CD4-positive, alpha-beta T cell treated with Interleukin-15 for 1 hour (primary cell): ENCODE measurements around the gene SLC51A.

Source experiments
- DNase-seq: peaks from one replicate; pipeline ENCODE4 v3.0.0-alpha.2; 2020

Gene SLC51A

GRCh38 chr3:196217307-196218154 lies 1.2 kb downstream of the SLC51A start:
- DNase-seq: no peak

DNA sequence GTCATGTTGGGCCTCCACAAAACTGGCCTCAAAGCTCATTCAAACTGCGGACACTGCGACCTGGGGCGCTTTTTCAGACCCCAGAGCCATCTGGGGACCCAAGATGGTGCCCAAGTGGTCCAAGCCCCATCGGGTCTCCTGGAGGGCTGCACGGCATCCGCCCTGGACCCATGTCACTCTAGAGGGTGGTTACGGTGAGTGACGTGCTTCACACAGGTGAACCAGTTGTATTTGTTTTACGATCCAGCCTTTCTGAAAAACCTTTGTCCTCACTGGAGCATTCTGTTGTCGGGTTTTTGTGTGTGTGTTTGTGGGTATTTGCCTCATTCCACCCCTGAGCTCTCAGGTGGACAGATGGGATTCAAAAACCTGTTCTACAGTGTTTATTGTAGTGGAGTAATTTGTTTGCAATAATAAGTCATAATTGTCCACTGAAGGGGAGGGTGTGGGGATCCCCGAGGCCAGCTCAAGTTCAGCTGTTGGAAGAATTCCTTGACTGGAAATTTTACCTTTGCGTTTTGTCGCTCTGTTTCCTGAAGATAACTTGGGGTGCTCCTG lies 1.9 kb downstream of the SLC51A start:
- DNase-seq: no peak

GRCh38 chr3:196219194-196219969 lies 3.0 kb downstream of the SLC51A start:
- DNase-seq: peak; percentile 74

- no peak for DNase-seq
Observed at GRCh38 chr3:196219970-196220311, 3.6 kb downstream of the SLC51A start.

DNA sequence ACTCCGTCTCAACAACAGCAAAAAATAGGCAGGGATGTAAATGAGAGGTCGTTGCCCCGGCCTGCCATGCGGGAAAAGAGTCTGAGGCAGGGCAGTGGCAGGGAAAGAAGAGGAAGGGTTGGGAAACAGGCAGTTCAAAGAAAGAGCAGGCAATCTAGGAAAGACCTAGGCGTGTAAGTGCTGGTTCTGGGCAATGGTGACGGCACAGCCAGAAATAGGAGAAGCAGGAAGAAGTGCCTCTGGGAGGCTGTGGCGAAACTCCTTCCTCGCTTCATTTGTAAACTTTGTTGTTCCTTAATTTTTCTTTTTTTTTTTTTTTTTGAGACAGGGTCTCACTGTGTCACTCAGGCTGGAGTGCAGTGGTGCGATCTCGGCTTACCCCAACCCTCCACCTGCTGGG lies 4.3 kb downstream of the SLC51A start:
- peak; percentile 47 for DNase-seq

GRCh38 chr3:196220991-196221390 lies 4.7 kb downstream of the SLC51A start:
- DNase-seq: no peak

DNA sequence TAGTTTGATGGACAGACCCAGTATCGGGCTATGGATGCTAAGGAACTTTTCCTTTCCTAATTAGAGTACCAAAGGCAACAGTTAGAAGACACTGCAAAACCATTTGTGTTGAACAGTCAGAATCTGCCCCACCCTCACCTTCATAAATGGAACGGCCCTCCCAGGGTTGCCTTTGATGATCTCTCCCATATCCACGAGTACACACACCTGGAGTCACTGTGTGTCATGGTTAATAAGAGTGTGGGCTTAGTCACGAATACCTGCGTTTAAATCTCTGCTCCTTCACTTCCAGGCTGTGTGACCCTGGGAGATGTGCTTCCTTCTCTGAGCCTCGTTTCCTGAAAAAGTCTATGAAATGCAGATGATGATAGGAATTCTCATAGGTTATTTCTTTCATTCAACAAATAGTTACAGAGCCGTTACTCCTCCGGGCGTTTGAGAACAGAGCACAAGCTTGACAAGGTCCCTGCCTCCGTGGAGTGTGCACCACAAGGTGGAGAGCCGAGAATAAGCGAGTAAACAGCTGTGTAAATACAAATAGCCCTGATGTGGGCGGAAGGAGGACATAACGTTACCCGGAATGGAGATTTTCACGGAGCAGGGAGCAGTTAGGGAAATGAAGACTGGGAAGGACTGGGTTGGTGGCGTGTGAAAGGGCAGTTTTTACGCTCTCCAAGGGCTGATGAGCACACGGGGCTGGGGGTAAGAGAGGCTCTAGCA lies 6.7 kb downstream of the SLC51A start:
- DNase-seq: no peak

DNA sequence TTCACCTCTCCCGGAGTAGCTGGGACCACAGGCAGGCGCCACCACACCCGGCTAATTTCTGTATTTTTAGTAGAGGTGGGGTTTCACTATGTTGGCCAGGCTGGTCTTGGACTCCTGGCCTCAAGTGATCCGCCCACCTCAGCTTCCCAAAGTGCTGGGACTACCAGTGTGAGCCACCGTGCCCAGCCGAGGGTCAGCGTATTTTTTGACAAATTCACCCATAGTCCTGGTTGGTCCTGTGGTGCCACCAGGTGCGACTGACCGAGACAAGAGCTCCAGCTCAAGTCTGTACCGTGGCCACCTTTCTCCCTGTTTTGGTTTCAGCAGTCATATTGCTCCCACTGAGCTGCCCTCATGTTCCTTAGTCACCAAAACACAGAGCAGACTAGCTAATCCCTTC lies 8.8 kb downstream of the SLC51A start:
- no peak for DNase-seq

DNA sequence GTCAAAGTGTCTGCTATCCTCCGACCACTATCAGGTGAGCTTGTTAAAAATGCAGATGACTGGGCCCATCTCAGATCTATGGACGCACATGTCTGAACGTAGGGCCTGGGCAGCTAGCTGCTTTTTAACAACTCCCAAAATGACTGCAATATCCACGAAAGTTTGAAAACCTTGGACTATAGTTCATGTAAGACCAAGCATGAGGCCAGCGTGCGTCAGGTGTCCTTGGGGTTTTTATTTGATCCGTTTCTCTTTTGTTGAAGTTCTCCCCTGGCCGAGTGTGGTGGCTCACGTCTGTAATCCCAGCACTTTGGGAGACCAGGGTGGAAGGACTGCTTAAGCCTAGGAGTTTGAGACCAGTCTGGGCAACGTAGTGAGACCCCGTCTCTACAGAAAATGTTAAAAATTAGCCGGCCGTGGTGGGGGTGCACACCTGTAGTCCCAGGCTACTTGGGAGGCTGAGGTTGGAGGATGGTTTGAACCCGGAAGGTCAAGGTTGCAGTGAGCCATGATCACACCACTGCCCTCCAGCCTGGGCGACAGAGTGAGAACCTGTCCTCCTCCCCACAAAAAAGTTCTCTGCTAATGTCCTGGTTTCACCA lies 9.5 kb downstream of the SLC51A start:
- DNase-seq: no peak

DNA sequence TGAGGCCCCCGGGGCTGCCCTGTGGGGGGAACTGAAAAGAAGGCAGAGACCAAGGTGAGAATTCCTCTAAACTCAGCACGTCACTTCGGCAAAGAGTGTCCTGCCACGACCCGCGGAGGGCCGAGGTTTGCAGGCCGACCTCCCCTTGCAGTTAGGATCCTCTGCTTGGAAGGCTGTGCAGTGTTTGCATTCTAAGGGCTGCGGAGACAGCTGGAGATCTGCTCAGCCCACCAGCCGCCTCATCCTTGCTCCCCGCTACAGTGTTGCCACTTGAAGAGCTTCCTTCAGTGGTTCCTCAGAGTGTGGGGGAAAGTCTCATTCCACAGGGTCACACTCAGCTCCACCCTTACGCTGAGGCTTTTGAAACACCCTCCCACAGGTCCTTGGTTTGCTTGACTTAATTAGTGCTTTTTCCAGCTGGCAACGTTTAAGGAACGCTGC lies 10.8 kb downstream of the SLC51A start:
- DNase-seq: no peak

DNA sequence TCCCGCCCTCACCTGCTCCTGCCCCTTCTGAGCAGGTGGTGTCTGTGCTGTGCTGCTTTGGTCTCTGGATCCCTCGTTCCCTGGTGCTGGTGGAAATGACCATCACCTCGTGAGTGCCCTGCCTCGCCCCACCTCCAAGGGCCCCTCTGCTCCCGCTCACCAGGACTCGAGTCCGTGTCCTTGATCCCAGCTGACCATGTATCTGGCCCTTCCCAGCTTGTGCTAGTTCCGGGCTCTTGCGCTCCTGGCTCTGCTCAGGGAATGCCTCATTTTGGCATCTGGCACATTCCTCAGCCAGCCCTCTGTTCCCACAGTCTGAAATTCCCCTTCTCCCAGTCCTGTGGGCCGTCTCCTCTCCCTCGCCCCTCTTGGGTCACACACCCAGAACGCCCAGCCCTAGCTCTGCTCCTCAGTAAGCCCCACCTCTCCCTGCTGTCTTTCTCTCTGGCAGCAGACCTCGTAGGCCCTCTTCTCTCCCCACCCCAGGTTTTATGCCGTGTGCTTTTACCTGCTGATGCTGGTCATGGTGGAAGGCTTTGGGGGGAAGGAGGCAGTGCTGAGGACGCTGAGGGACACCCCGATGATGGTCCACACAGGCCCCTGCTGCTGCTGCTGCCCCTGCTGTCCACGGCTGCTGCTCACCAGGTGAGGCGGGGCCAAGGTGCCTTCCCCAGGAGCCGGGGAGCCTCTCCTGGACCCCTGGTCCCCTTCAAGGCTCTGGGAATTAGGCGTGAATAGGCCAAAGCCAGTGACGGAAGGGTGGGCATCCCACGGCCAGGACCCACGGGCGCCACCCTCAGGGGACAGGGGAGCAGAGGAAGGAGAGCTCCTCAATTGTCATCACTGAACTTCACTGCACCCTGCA lies 11.5 kb downstream of the SLC51A start:
- no peak for DNase-seq

DNA sequence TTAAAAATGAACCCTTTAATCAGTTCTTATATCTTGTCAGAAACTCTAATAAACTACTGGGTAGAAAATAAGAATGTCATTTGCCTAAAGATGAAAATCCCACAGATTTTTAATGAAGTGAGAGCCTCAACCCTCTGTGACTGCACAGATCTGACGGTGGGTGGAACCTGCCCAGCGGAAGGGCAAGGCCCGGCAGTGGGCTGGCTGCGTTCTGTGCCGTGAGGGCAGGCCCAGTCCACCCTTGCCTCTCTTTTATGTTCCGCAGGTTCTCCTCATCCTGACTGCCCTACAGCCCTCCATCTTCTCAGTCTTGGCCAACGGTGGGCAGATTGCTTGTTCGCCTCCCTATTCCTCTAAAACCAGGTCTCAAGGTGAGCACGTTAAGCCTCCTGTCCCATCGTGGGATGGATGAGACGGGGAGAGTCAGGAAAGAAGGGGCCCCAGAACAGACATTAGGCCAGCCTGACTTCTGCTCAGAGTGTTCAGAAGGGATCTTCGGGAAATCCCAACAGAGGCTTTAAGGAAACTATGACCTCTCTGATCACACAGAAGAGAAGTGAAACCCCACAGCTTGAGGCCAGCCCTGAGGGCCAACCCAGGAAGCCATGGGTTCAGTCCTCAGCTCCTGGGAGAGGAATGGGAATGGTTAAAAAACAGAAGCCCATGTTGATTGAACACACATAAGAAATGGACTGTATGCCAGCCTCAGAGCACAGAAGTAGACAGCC lies 16.0 kb downstream of the SLC51A start:
- no peak for DNase-seq

GRCh38 chr3:196232882-196233251 lies 16.5 kb downstream of the SLC51A start:
- DNase-seq: no peak

DNA sequence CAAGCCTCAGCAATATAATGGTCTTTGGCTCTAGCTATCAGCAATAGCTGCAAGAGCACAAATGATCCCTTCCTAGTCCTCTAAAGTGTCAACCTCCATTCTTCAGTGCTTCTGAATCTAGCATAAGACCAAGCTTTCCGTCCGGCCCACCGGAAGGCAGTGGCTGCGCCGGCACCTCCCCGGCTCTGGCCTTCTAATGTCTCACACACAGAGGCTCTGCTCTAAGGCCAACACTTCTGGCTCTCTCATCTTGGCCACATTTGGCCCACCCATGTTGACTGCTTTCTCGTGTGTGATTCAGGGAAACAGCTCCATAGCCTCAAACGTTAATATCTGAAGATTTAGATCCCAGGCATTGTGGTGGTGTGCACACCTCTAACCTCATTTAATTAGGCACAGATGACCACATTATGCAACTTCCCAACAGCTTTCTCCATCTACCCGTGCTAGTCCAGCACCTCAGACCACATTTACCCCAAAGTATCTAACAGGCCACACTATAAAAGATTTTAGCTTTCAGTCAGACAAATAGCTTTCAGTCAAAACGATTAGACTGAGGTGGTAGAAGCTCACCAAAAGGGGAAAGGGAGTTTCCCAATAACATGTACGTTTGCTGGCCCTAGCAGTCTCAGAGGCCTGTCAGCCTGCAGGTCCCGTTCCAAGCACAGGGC lies 19.3 kb downstream of the SLC51A start:
- DNase-seq: no peak

- no peak for DNase-seq
Observed at GRCh38 chr3:196236223-196236622, 19.9 kb downstream of the SLC51A start.

- DNase-seq: no peak
Observed at GRCh38 chr3:196237203-196237602, 20.9 kb downstream of the SLC51A start.

DNA sequence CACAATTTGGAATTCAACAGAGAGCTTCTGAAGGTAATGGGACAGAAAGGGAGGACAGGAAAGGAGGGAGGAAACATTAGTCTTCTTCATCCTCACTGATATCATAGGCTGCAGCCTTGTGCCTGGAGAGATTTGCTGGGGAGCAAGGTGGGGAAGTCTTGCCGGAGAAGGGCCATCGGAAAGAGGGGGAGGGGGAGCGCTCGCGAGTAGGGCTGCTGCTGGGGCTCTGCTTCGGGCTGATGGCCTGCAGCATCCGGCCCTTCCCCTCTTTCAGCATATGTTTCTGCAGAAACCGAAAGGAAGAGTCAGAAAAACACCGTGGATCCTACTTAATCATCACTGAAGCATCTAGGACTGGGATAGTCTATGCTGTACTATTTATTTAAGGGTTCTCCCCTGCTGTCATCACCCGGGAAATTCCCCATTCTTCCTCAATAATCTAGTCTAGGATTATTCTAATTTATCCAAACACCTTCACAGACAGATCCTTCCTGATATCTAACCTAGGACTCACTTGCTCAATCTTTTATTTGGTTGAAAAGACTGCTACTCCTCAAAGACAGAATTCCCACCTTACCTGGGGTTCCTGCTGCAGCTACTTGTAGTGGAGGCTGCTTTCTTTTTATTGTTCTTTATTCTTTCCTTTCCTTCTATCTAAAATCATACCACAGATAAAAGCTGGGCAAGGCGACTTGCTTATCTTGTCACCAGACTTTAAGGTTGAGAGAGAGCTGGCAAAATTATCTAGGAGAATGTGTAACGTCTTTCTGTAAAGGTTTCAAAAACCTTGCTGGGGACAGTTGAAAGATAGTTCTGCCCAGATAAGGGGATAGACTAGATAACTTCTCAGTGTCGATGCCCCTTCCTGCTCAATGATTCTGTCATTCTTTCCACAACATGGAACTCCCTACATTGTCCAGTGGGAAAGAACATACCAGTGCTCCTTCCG lies 22.6 kb downstream of the SLC51A start:
- DNase-seq: no peak

DNA sequence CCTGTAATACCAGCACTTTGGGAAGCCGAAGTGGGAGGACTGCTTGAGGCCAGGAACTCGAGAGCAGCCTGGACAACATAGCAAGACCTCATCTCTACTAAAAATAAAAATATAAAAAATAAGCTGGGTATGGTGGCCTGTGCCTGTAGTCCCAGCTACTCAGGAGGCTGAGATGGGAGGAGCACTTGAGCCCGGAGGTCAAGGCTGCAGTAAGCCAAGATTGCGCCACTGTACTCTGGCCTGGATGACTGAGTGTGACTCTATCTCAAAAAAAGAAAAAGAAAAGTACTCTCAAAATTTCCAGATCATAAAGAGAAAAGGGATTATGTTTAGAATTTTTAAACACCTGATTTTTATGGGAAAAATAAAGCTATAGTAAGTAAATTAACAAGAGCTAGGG lies 24.1 kb downstream of the SLC51A start:
- DNase-seq: no peak

DNA sequence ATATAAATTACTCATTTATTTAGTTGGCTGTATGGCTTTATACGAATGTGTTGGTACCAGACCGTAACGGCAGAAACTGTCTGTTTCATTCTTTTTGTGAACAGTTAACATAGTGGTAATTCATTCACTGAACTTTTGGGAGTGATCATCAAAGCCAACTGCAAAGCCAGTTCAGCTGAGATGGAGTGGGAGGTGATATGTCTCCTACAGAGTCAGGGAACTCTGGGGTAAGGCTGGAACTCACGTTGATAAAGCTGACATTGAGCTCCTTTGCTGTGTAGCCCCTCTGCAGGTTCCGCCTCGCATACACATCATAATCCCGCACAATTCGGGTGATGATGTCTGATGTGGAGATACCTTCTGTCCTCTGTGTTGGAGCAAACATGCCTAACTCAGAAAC lies 25.4 kb downstream of the SLC51A start:
- no peak for DNase-seq
